SK-N-SH treated with all-trans-retinoic acid at 6 μM for 48 hours (cell line): ENCODE results near the gene PERCC1.

Source experiments
- CREB5 ChIP-seq: fragments of 250-450 bp; sonication (Bioruptor Pico); IDR thresholded peaks from 2 replicates; pipeline ENCODE4 v1.5.1; 2020; ENCODE audit warnings: low read depth, mild to moderate bottlenecking, moderate library complexity
- CSDC2 ChIP-seq: fragments of 250-450 bp; sonication (Bioruptor Pico); IDR thresholded peaks from 2 replicates; pipeline ENCODE4 v1.5.0; 2020; ENCODE audit warnings: mild to moderate bottlenecking, moderate library complexity
- PATZ1 ChIP-seq: fragments of 250-450 bp; sonication (Bioruptor Pico); IDR thresholded peaks from 2 replicates; pipeline ENCODE4 v1.8.0; 2020; ENCODE audit warnings: mild to moderate bottlenecking, moderate library complexity, borderline replicate concordance
- POU6F1 ChIP-seq: fragments of 250-450 bp; sonication (Bioruptor Pico); IDR thresholded peaks from 2 replicates; pipeline ENCODE4 v1.8.0; 2021; ENCODE audit warnings: low read depth, mild to moderate bottlenecking, moderate library complexity, borderline replicate concordance
- RARB ChIP-seq: fragments of 250-450 bp; sonication (Bioruptor Pico); IDR thresholded peaks from 2 replicates; pipeline ENCODE4 v1.8.0; 2021; ENCODE audit warnings: mild to moderate bottlenecking, moderate library complexity
- ZFP3 ChIP-seq: fragments of 250-450 bp; sonication (Bioruptor Pico); IDR thresholded peaks from 2 replicates; pipeline ENCODE4 v1.5.0; 2020; ENCODE audit warnings: mild to moderate bottlenecking, moderate library complexity
- ZFP30 ChIP-seq: fragments of 450-650 bp; formaldehyde crosslinking; IDR thresholded peaks from 2 replicates; pipeline ENCODE4 v1.5.0; 2022; ENCODE audit warnings: mild to moderate bottlenecking, moderate library complexity
- ZNF565 ChIP-seq: fragments of 450-650 bp; formaldehyde crosslinking; conservative IDR thresholded peaks from 2 replicates; pipeline ENCODE4 v1.5.0; 2020; ENCODE audit warnings: low read depth, mild to moderate bottlenecking, moderate library complexity
- ZNF70 ChIP-seq: fragments of 450-650 bp; formaldehyde crosslinking; IDR thresholded peaks from 2 replicates; pipeline ENCODE4 v1.5.0; 2020; ENCODE audit warnings: mild to moderate bottlenecking, moderate library complexity
- ZNF8 ChIP-seq: fragments of 450-650 bp; formaldehyde crosslinking; IDR thresholded peaks from 2 replicates; pipeline ENCODE4 v1.5.0; 2020; ENCODE audit warnings: mild to moderate bottlenecking, moderate library complexity

- TF ChIP-seq ZFP30 (no peak), RARB (no peak), ZFP3 (CRISPR knock-in tag) (no peak), PATZ1 (CRISPR knock-in tag) (no peak), POU6F1 (CRISPR knock-in tag) (no peak), ZNF8 (CRISPR knock-in tag) (no peak), CSDC2 (CRISPR knock-in tag) (no peak), ZNF70 (CRISPR knock-in tag) (no peak), CREB5 (CRISPR knock-in tag) (no peak), ZNF565 (CRISPR knock-in tag) (no peak)
These were observed 7.6 kb downstream of the PERCC1 start for GRCh38 chr16:1438229-1439057.
